GM23338 (cell line): ENCODE measurements around the gene MACROD1. TPM values are rescaled to one million over a fixed set of nuclear protein-coding genes. Genes with fewer than 3 reads are reported as not detected.

ENCODE experiments used
- ATAC-seq: fragments of 200-7000 bp; cut with Tn5 transposase; 3 replicates; pipeline ENCODE4 v1.9.1; 2020
- DNase-seq: peaks from one replicate; pipeline ENCODE4 v3.0.0-alpha.2; 2015; ENCODE audit warnings: low spot score
- H2AFZ ChIP-seq: fragments of 200-600 bp; sonication (generic); 2 replicates; pipeline ENCODE4 v1.8.0; 2016; ENCODE audit warnings: antibody characterized with exemption, mild to moderate bottlenecking, moderate library complexity
- H3F3A ChIP-seq: fragments of 200-600 bp; sonication (generic); replicated peaks from 2 replicates; pipeline ENCODE4 v1.8.0; 2017; ENCODE audit warnings: antibody characterized with exemption, mixed run types, low read depth
- H3K27ac ChIP-seq: fragments of 200-600 bp; sonication (generic); 2 replicates; pipeline ENCODE4 v1.6.1; 2016; ENCODE audit warnings: low read depth
- H3K27me3 ChIP-seq: fragments of 200-600 bp; sonication (generic); 2 replicates; pipeline ENCODE4 v1.8.0; 2016; ENCODE audit warnings: mild to moderate bottlenecking, mixed run types, moderate library complexity; ENCODE audit not compliant: insufficient read depth
- H3K36me3 ChIP-seq: fragments of 200-600 bp; sonication (generic); 2 replicates; pipeline ENCODE4 v1.8.0; 2016; ENCODE audit warnings: mild to moderate bottlenecking; ENCODE audit not compliant: insufficient read depth
- H3K4me1 ChIP-seq: fragments of 200-600 bp; sonication (generic); 2 replicates; pipeline ENCODE4 v1.8.0; 2016; ENCODE audit warnings: mild to moderate bottlenecking, moderate library complexity; ENCODE audit not compliant: insufficient read depth
- H3K4me2 ChIP-seq: fragments of 200-600 bp; sonication (generic); 2 replicates; pipeline ENCODE4 v1.7.1; 2017; ENCODE audit warnings: mixed run types
- H3K4me3 ChIP-seq: fragments of 200-600 bp; sonication (generic); 2 replicates; pipeline ENCODE4 v1.6.1; 2016; ENCODE audit warnings: mixed run types
- H3K79me2 ChIP-seq: fragments of 200-600 bp; sonication (generic); replicated peaks from 2 replicates; pipeline ENCODE4 v1.8.0; 2017; ENCODE audit warnings: mild to moderate bottlenecking; ENCODE audit not compliant: insufficient read depth
- H3K9me2 ChIP-seq: fragments of 200-600 bp; sonication (generic); 2 replicates; pipeline ENCODE4 v1.8.0; 2017; ENCODE audit not compliant: insufficient read depth
- H4K20me1 ChIP-seq: fragments of 200-600 bp; sonication (generic); replicated peaks from 2 replicates; pipeline ENCODE4 v1.8.0; 2017; ENCODE audit warnings: mild to moderate bottlenecking; ENCODE audit not compliant: insufficient read depth
- H3K27ac Mint-ChIP-seq: 2 replicates; pipeline ENCODE4 v1.8.0; 2020; ENCODE audit warnings: inconsistent platforms, mild to moderate bottlenecking, moderate library complexity, mixed read lengths
- H3K27me3 Mint-ChIP-seq: 3 replicates; pipeline ENCODE4 v1.8.0; 2022; ENCODE audit warnings: low read depth, mild to moderate bottlenecking, moderate library complexity, mixed read lengths, inconsistent platforms; ENCODE audit not compliant: insufficient read depth, poor library complexity
- H3K36me3 Mint-ChIP-seq: 3 replicates; pipeline ENCODE4 v1.8.0; 2021; ENCODE audit warnings: low read depth, mild to moderate bottlenecking, inconsistent platforms, moderate library complexity, mixed read lengths
- H3K4me1 Mint-ChIP-seq: 3 replicates; pipeline ENCODE4 v1.8.0; 2020; ENCODE audit warnings: mild to moderate bottlenecking, inconsistent platforms, mixed read lengths
- H3K4me3 Mint-ChIP-seq: 3 replicates; pipeline ENCODE4 v1.8.0; 2021; ENCODE audit warnings: moderate library complexity, mild to moderate bottlenecking, inconsistent platforms, mixed read lengths
- H3K9me3 Mint-ChIP-seq: 3 replicates; pipeline ENCODE4 v1.8.0; 2020; ENCODE audit warnings: moderate library complexity, mild to moderate bottlenecking, inconsistent platforms, mixed read lengths
- EZH2 ChIP-seq: fragments of 200-600 bp; sonication (generic); IDR thresholded peaks from one replicate; pipeline ENCODE4 v1.8.0; 2017; ENCODE audit warnings: antibody characterized with exemption, mild to moderate bottlenecking, low read depth; ENCODE audit not compliant: unreplicated experiment
- STAT1 ChIP-seq: IDR thresholded peaks from one replicate; pipeline ENCODE4 v1.6.1; 2016; ENCODE audit warnings: antibody characterized with exemption; ENCODE audit not compliant: unreplicated experiment
- ZNF462 ChIP-seq: fragments of 250-450 bp; sonication (Bioruptor Pico); IDR thresholded peaks from 2 replicates; pipeline ENCODE4 v1.5.0; 2020; ENCODE audit warnings: mild to moderate bottlenecking, moderate library complexity
- polyA plus RNA-seq: library from polyadenylated mRNA; unstranded; fragments of >200 nt; fragmentation: Nextera tagmentation; extraction: Ambion mirVana; gene quantifications from 2 replicates; pipeline ENCODE4 v1.2.1, GENCODE V29; 2016
- total RNA-seq: library from RNA; depleted of rRNA; stranded (reverse); fragments of >200 nt; shearing (Covaris generic); gene quantifications from 2 replicates; pipeline ENCODE4 v1.2.3, GENCODE V29; 2014
- TF ChIP-seq, protein P1 (sequence below): IDR thresholded peaks from one replicate; pipeline ENCODE4 v1.6.1; 2018; ENCODE audit warnings: antibody characterized with exemption; ENCODE audit not compliant: unreplicated experiment

MACROD1 gene
- total and polyA plus RNA-seq, 2 experiments from 2014 or later = 33.0 to 51.6 TPM

GRCh38 chr11:64058494-64058893 is 107.4 kb downstream of the MACROD1 start:
- no peak overlapping the region for H2AFZ ChIP-seq
- H3K27me3 Mint-ChIP-seq = peaks cover 67% of the 10 kb centered on the region
- no peaks in the 10 kb centered on the region for H3K36me3 ChIP-seq
- no peak for TF ChIP-seq ZNF462
- no peak for TF ChIP-seq EZH2
- DNase-seq (no peak), ATAC-seq (no peak)
- H3K27ac ChIP-seq = no peak overlapping the region
- no peaks in the 10 kb centered on the region for H3K9me3 Mint-ChIP-seq
- H3K4me3 ChIP-seq = no peak overlapping the region
- peaks cover 18% of the 10 kb centered on the region for H3K4me1 Mint-ChIP-seq
- H3K36me3 Mint-ChIP-seq = no peaks in the 10 kb centered on the region
- H3K4me1 ChIP-seq = peaks cover 13% of the 10 kb centered on the region; the same call in 1 of the 2 replicates
- no peak overlapping the region for H3K27ac Mint-ChIP-seq
- no peak overlapping the region for H3K4me3 Mint-ChIP-seq
- peaks cover 15% of the 10 kb centered on the region; the same call in 1 of the 2 replicates for H3F3A ChIP-seq
- H4K20me1 ChIP-seq = peaks cover 3% of the 10 kb centered on the region; the same call in 1 of the 2 replicates
- peaks cover 97% of the 10 kb centered on the region for H3K27me3 ChIP-seq
- no peak overlapping the region for H3K4me2 ChIP-seq
- no peaks in the 10 kb centered on the region for H3K79me2 ChIP-seq
- no peaks in the 10 kb centered on the region for H3K9me2 ChIP-seq

- Histone ChIP-seq H3K4me2 (no peak overlapping the region), H3K9me2 (no peaks in the 10 kb centered on the region), H3K4me3 (no peak overlapping the region), H3K79me2 (no peaks in the 10 kb centered on the region), H4K20me1 (peaks cover 3% of the 10 kb centered on the region; the same call in 1 of the 2 replicates), H3K27ac (no peak overlapping the region), H3F3A (peaks cover 18% of the 10 kb centered on the region; the same call in 1 of the 2 replicates), H2AFZ (no peak overlapping the region), H3K36me3 (no peaks in the 10 kb centered on the region), H3K27me3 (peaks cover 97% of the 10 kb centered on the region), H3K4me1 (peaks cover 17% of the 10 kb centered on the region; the same call in 1 of the 2 replicates)
- DNase-seq (no peak), ATAC-seq (no peak)
- Mint-ChIP-seq H3K27me3 (peaks cover 64% of the 10 kb centered on the region), H3K4me1 (peaks cover 23% of the 10 kb centered on the region), H3K27ac (no peak overlapping the region), H3K9me3 (no peaks in the 10 kb centered on the region), H3K4me3 (no peak overlapping the region), H3K36me3 (no peaks in the 10 kb centered on the region)
- TF ChIP-seq EZH2 = no peak
- TF ChIP-seq, protein P1, sequence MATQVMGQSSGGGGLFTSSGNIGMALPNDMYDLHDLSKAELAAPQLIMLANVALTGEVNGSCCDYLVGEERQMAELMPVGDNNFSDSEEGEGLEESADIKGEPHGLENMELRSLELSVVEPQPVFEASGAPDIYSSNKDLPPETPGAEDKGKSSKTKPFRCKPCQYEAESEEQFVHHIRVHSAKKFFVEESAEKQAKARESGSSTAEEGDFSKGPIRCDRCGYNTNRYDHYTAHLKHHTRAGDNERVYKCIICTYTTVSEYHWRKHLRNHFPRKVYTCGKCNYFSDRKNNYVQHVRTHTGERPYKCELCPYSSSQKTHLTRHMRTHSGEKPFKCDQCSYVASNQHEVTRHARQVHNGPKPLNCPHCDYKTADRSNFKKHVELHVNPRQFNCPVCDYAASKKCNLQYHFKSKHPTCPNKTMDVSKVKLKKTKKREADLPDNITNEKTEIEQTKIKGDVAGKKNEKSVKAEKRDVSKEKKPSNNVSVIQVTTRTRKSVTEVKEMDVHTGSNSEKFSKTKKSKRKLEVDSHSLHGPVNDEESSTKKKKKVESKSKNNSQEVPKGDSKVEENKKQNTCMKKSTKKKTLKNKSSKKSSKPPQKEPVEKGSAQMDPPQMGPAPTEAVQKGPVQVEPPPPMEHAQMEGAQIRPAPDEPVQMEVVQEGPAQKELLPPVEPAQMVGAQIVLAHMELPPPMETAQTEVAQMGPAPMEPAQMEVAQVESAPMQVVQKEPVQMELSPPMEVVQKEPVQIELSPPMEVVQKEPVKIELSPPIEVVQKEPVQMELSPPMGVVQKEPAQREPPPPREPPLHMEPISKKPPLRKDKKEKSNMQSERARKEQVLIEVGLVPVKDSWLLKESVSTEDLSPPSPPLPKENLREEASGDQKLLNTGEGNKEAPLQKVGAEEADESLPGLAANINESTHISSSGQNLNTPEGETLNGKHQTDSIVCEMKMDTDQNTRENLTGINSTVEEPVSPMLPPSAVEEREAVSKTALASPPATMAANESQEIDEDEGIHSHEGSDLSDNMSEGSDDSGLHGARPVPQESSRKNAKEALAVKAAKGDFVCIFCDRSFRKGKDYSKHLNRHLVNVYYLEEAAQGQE = no peak
- TF ChIP-seq STAT1 = no peak
Measured at GRCh38 chr11:64057890-64058289, 108.0 kb downstream of the MACROD1 start.
